Astrocyte of the cerebellum (primary cell): ENCODE results near the gene TMEM175.

Experiments used
- DNase-seq: peaks from one replicate; pipeline ENCODE4 v3.0.0-alpha.2; 2011; ENCODE audit warnings: low read depth
- H3K4me3 ChIP-seq: 2 replicates; pipeline ENCODE4 v1.5.1; 2011; ENCODE audit warnings: mild to moderate bottlenecking, low read depth, low read length, moderate library complexity
- in situ Hi-C: cut with HindIII; loops from 2 replicates; pipeline ENCODE4 v1.10.0; 2017; ENCODE audit warnings: low sequenced_read_pairs
- TF ChIP-seq, protein P1 (sequence below): IDR thresholded peaks from 2 replicates; pipeline ENCODE4 v1.5.1; 2012; ENCODE audit warnings: low read length, low read depth, moderate library complexity, mild to moderate bottlenecking; ENCODE audit errors: missing control alignments

TMEM175 gene

DNA sequence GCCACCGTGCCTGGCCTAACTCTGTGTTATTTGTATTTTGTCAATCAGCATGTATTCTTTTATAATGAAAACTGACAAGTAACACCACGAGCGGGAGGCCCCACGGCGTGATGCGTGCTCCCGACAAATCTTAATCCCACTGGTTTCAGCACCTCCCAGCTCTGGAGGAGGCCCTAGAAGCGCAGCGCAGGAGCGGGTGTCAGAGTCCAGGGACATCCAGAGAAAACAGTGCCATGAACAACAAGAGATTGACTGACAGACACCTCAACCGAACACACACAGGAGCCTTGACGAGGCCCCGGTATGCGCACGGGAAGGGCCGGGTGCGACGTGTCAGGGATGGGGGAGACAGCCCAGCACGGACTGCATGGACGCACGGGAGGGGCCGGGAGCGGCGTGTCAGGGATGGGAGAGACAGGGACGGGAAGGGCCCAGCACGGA is 23.1 kb upstream of the TMEM175 start:
- no peak overlapping the region for H3K4me3 ChIP-seq
- DNase-seq: no peak
- in situ Hi-C loops: no loop called here
- TF ChIP-seq, protein P1, sequence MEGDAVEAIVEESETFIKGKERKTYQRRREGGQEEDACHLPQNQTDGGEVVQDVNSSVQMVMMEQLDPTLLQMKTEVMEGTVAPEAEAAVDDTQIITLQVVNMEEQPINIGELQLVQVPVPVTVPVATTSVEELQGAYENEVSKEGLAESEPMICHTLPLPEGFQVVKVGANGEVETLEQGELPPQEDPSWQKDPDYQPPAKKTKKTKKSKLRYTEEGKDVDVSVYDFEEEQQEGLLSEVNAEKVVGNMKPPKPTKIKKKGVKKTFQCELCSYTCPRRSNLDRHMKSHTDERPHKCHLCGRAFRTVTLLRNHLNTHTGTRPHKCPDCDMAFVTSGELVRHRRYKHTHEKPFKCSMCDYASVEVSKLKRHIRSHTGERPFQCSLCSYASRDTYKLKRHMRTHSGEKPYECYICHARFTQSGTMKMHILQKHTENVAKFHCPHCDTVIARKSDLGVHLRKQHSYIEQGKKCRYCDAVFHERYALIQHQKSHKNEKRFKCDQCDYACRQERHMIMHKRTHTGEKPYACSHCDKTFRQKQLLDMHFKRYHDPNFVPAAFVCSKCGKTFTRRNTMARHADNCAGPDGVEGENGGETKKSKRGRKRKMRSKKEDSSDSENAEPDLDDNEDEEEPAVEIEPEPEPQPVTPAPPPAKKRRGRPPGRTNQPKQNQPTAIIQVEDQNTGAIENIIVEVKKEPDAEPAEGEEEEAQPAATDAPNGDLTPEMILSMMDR: no peak

DNA sequence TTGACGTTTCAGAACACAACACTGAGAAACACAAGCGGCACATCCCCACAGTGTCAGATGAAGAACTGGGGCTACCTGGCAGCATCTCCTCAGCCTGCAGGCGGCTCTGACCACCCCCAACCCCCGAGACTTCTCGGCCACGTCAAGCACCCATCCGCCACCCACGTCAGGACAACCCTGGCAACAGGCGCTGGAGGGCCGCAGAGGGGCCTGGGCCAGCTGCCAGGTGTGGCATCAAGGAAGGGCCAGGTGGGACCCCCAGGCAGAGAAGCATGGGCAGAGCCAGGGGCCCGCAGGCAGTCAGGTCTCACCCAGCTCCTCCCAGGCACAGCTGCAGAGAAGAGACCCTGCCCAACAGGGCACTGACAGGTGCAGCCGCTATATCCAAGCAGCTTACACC is 22.4 kb upstream of the TMEM175 start:
- no peak overlapping the region for H3K4me3 ChIP-seq
- TF ChIP-seq, protein P1: no peak
- DNase-seq: no peak
- in situ Hi-C loops: no loop called here

DNA sequence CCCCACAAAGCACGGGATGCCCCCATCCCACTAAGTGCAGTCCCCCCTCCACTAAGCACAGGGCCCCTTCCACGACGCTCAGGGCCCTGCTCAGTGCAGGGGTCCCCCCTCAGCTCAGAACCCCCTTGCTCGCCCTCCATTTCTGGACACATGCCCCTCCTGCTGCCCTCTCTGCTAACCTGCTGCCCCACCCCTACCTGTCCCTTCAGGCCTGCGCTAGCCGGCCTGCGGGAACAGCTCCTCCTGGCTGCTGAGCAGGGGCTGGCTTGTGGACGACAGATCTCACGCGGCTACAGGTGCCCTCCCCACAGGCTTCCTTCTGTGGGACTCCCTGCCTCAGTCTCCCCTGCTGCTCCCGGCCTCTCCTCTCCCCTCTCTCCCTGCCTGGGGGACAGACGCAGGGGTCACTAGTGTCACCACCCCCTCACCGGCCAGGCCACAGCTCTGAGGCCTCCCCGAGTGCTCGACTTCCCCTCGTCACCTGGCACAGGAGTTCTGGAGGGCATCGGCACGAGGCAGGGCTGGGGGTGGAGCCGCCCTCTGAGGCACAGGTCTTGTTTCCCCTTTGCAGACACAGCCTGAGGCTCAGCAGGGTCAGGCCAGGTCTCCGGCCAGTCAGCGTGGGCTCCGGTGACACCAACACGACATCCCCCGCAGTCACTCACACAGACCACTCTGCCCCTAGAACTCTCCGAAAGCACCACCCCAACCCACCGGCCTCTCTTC is 21.7 kb upstream of the TMEM175 start:
- no peak for DNase-seq
- TF ChIP-seq, protein P1: no peak
- in situ Hi-C loops: no loop called here
- no peak overlapping the region for H3K4me3 ChIP-seq

DNA sequence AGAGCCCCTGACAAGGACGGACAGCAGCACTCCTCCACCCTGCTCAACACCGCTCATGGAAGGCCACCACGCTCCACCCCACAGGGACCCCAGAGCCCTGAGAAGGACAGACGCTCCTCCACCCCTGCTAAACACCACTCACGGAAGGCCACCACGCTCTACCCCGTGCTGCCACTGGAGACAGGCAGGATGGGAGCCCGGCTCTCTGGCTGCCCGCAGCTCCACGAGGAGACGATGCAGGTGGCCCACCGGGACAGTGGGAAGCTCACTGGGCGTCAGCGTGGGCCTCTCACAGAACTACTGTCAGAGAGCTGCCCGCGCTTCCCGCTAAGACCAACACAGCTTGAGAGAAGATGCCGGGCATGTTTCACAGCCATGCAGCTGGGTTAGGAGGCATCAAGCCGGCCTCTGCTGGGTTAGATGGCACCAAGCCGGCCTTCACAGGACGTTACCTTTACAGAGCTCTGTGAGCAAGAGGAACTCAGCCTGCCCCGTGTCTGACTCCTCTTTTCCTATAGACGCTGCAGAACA is 21.0 kb upstream of the TMEM175 start:
- DNase-seq: no peak
- no peak overlapping the region for H3K4me3 ChIP-seq
- TF ChIP-seq, protein P1: no peak
- in situ Hi-C loops: no loop called here

DNA sequence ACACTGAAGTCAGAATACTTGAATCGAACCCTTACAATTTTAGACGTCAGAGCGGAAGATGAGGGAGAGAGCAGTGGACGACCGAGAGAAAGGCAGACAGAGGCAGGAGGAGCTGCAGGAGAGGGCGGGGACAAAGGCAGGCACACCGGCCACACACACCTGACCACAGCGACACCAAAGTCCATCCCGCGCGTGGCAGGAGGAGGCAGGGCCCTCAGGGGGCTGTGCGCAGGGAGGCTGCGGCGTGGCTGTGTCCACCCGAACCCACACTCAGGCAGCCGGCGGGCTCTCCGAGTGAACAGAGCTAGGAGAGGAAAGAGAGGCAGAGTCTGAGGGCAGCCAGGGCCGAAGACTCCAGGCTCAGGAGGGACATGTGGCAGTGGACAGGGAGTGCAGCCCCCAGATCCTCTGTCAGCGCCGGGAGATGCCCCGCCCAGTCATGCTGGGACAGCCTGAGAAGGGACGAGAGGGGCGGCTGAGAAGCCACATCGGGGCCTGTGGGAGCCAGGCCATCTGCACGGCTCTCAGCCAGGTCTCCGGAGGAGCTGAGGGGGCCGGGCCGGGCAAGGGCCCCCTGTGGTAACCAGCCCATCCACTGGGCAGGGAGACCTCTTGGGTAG is 20.3 kb upstream of the TMEM175 start:
- TF ChIP-seq, protein P1: no peak
- no peak for DNase-seq
- no peak overlapping the region for H3K4me3 ChIP-seq
- in situ Hi-C loops: no loop called here

DNA sequence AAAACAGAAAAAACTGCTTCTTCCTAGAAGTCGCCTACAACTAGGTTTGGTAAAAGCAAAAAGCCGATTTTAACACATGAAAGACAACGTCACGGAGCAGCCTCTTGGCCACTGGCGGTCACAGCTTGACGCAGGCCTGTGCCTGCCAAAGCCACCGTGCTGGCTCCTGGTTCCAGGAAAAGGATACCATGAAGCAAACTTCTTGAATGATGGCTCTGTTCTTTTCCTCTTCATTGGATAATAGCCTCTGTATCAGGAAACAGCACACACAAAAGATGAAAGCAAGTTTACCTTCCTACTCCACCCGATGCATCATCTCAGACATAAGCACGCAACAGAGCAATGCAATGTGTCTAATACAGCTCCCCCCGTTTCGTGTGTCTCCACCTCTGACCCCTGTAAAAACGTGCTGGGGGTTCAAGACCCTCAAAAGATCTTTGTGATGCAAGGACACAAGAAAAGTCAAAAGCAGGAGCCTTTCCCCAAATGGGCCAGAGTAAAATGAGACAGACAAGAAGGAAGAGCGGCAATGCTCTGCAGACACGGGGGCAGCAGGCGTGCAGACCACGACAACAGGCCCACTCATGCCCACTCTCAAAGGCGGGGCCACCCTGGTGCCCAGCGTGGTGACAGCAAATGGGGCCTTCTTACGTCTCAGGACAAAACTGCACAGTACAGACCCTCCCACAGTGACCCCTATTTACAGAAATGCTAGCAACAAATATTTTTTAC is 19.5 kb upstream of the TMEM175 start:
- DNase-seq: peak; percentile 27
- in situ Hi-C loops: no loop called here
- H3K4me3 ChIP-seq: no peak overlapping the region
- TF ChIP-seq, protein P1: no peak
